PC-3 (cell line): ENCODE results near the gene AKAP13. TPM values are rescaled to one million over a fixed set of nuclear protein-coding genes. Genes with fewer than 3 reads are reported as not detected.

ENCODE experiments used
- ATAC-seq: fragments of 200-7000 bp; cut with Tn5 transposase; 2 replicates; pipeline ENCODE4 v1.9.1; 2020; ENCODE audit warnings: mild to moderate bottlenecking, moderate library complexity
- BruUV-seq: library from RNA; stranded (reverse); fragments of 400-500 nt; replicated peaks from 2 replicates; lab custom pipeline; 2021; lab: Mats Ljungman, UMichigan
- CTCF ChIA-PET: fragments of 300-600 bp; sonication (Branson Sonifier 250); formaldehyde crosslinking; loops from one replicate; lab custom pipeline; 2022; ENCODE audit warnings: antibody characterized with exemption; lab: Charles Lee
- POLR2A ChIA-PET: fragments of 300-600 bp; sonication (Branson Sonifier 250); formaldehyde crosslinking; loops from one replicate; lab custom pipeline; 2022; ENCODE audit warnings: antibody characterized with exemption; ENCODE audit not compliant: unreplicated experiment; lab: Charles Lee
- DNase-seq: peaks from one replicate; pipeline ENCODE4 v3.0.0-alpha.2; 2015
- H2AFZ ChIP-seq: fragments of 300-600 bp; sonication (generic); 2 replicates; pipeline ENCODE4 v1.6.0; 2016; ENCODE audit warnings: antibody characterized with exemption, low read length
- H3F3A ChIP-seq: fragments of 300-600 bp; sonication (generic); one replicate; pipeline ENCODE4 v1.6.0; 2017; ENCODE audit warnings: antibody characterized with exemption, low read length, control low read depth, mild to moderate bottlenecking; ENCODE audit not compliant: unreplicated experiment
- H3K27ac ChIP-seq: fragments of 300-600 bp; sonication (generic); 2 replicates; pipeline ENCODE4 v1.5.1; 2016; ENCODE audit warnings: mild to moderate bottlenecking, low read length
- H3K27me3 ChIP-seq: fragments of 300-600 bp; sonication (generic); 2 replicates; pipeline ENCODE4 v1.6.1; 2016; ENCODE audit warnings: low read length, mixed read lengths
- H3K36me3 ChIP-seq: fragments of 300-600 bp; sonication (generic); 2 replicates; pipeline ENCODE4 v1.6.1; 2016; ENCODE audit warnings: low read depth, mixed run types, low read length, mixed read lengths
- H3K4me1 ChIP-seq: fragments of 300-600 bp; sonication (generic); 2 replicates; pipeline ENCODE4 v1.5.1; 2016; ENCODE audit warnings: low read length; ENCODE audit not compliant: insufficient read depth
- H3K4me2 ChIP-seq: fragments of 300-600 bp; sonication (generic); 2 replicates; pipeline ENCODE4 v1.6.0; 2016; ENCODE audit warnings: low read length
- H3K4me3 ChIP-seq: fragments of 300-600 bp; sonication (generic); 2 replicates; pipeline ENCODE4 v1.5.1; 2016; ENCODE audit warnings: mild to moderate bottlenecking, low read length, mixed read lengths
- H3K79me2 ChIP-seq: fragments of 300-600 bp; sonication (generic); 2 replicates; pipeline ENCODE4 v1.6.1; 2017; ENCODE audit warnings: low read length, mixed read lengths
- H3K9ac ChIP-seq: fragments of 300-600 bp; sonication (generic); 2 replicates; pipeline ENCODE4 v1.6.0; 2016; ENCODE audit warnings: mild to moderate bottlenecking, low read length
- H3K9me2 ChIP-seq: fragments of 300-600 bp; sonication (generic); replicated peaks from 2 replicates; pipeline ENCODE4 v1.6.1; 2016; ENCODE audit warnings: mixed run types, low read length, mixed read lengths
- H3K9me3 ChIP-seq: fragments of 300-600 bp; sonication (generic); 2 replicates; pipeline ENCODE4 v1.6.1; 2016; ENCODE audit warnings: low read length, mixed read lengths
- H4K20me1 ChIP-seq: fragments of 300-600 bp; sonication (generic); 2 replicates; pipeline ENCODE4 v1.6.1; 2016; ENCODE audit warnings: low read length, mixed read lengths
- CTCF ChIP-seq: fragments of 300-600 bp; sonication (generic); conservative IDR thresholded peaks from 2 replicates; pipeline ENCODE4 v1.5.1; 2017; ENCODE audit warnings: antibody characterized with exemption, low read depth, mild to moderate bottlenecking, low read length
- EZH2 ChIP-seq: fragments of 300-600 bp; sonication (generic); IDR thresholded peaks from one replicate; pipeline ENCODE4 v1.6.1; 2017; ENCODE audit warnings: antibody characterized with exemption, mild to moderate bottlenecking, low read length; ENCODE audit not compliant: unreplicated experiment
- EZH2phosphoT487 ChIP-seq: fragments of 300-600 bp; sonication (generic); IDR thresholded peaks from 2 replicates; pipeline ENCODE4 v1.6.1; 2018; ENCODE audit warnings: mild to moderate bottlenecking, antibody characterized with exemption, low read length, borderline replicate concordance
- intact Hi-C: fragments of 100-400 bp; cut with micrococcal nuclease; formaldehyde crosslinking; loops from 2 replicates; pipeline ENCODE4 v1.9.0; 2023
- total RNA-seq: library from RNA; depleted of rRNA; stranded (reverse); fragments of >200 nt; gene quantifications from 2 replicates; pipeline ENCODE4 v1.2.3, GENCODE V29; 2014

The AKAP13 gene
- total RNA-seq, 1 experiment from 2014 or later: 36.8 TPM

GRCh38 chr15:85768595-85769168 lies 388.3 kb downstream of the AKAP13 start:
- Histone ChIP-seq H2AFZ (no peak overlapping the region), H3K36me3 (no peaks in the 10 kb centered on the region), H3K9me2 (no peaks in the 10 kb centered on the region), H3K9me3 (no peaks in the 10 kb centered on the region), H3K4me3 (no peak overlapping the region), H3K9ac (no peak overlapping the region), H3K79me2 (peaks cover 20% of the 10 kb centered on the region), H4K20me1 (no peaks in the 10 kb centered on the region), H3K27me3 (no peaks in the 10 kb centered on the region), H3F3A (no peaks in the 10 kb centered on the region), H3K4me2 (no peak overlapping the region), H3K27ac (no peak overlapping the region), H3K4me1 (no peaks in the 10 kb centered on the region)
- intact Hi-C loops: no loop called here
- TF ChIP-seq CTCF: no peak
- TF ChIP-seq EZH2: no peak
- no peak for TF ChIP-seq EZH2phosphoT487
- ATAC-seq: no peak
- BruUV-seq: no TSS peak
- ChIA-PET CTCF (no interaction called here), POLR2A (no interaction called here)
- DNase-seq: no peak

GRCh38 chr15:85769182-85769900 lies 388.9 kb downstream of the AKAP13 start:
- Histone ChIP-seq H3K4me2 (no peak overlapping the region), H3K9me3 (no peaks in the 10 kb centered on the region), H3F3A (no peaks in the 10 kb centered on the region), H3K79me2 (peaks cover 26% of the 10 kb centered on the region), H2AFZ (no peak overlapping the region), H3K27me3 (no peaks in the 10 kb centered on the region), H4K20me1 (no peaks in the 10 kb centered on the region), H3K9me2 (no peaks in the 10 kb centered on the region), H3K4me1 (no peaks in the 10 kb centered on the region), H3K27ac (no peak overlapping the region), H3K4me3 (no peak overlapping the region), H3K9ac (no peak overlapping the region), H3K36me3 (no peaks in the 10 kb centered on the region)
- ChIA-PET CTCF (no interaction called here), POLR2A (no interaction called here)
- no peak for DNase-seq
- BruUV-seq: no TSS peak
- ATAC-seq: no peak
- intact Hi-C loops: no loop called here
- TF ChIP-seq EZH2phosphoT487 (no peak), CTCF (no peak), EZH2 (no peak)
